HCEC 1CT (cell line): Measurements from ENCODE around the gene SPON1.
"Not testable (repeated sequence)": the region's sequence is repeated elsewhere in the genome, so short reads cannot be mapped to it uniquely, and the experiment has no call there.

Experiments
- DNase-seq: peaks from one replicate; pipeline ENCODE4 v3.0.0-alpha.2; 2017

SPON1 gene

DNA sequence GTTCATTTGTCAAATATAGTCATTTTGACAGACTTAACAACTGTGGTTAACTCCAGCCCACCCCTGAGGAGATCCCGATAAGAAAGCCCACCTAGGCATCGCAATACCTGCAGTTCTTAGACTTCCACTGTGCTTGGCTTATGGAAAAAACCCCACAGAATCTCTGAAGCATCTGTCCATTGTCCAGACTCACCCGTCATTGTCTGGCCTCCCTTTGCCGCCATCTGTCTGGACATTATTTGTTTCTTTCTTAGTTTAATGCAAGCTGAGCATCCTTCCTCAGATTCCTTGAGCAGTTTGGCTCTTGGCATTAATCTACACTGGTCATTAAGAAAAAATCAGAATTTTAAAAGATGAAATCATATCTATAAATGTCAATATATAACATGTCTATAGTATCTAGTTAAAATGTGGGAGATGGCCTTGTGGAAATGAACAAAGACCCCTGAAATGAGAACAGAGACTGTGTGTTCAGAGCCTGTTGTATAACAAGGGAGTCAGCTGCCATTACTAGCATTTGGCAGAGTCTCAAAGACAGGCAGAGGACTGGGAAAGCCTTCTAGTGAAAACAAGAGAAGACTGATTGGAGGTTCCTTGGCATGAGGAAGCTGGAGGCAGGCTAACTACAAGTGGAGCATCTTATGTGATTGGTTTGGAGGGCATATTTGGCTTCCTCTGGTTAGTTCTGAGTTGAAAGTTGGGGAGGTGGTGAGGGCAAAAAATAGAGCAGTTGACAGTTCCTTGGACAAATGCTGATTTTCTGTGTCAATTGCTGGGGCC is 80.4 kb downstream of the SPON1 start:
- DNase-seq: no peak

DNA sequence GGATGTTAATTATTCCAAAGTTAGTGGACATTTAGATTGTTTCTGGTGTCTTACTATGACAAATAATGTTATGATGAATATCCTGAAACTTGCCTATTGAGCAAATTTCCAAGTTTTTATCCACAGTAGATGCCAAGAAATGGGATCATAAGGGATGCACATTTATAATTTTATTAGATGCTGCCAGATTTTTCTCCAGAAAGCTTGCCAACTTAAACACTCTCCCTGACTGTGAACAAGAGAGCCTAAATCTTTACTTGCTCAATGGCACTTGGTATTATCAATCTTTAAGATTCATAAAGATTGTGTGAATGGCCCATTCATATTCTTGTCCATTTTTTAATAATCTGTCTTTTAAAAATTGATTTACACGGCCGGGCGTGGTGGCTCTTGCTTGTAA is 82.4 kb downstream of the SPON1 start:
- no peak for DNase-seq

- DNase-seq: no peak
Observed at GRCh38 chr11:14045417-14045816, 82.9 kb downstream of the SPON1 start.

- no peak for DNase-seq
Observed at GRCh38 chr11:14052198-14052597, 89.7 kb downstream of the SPON1 start.

DNA sequence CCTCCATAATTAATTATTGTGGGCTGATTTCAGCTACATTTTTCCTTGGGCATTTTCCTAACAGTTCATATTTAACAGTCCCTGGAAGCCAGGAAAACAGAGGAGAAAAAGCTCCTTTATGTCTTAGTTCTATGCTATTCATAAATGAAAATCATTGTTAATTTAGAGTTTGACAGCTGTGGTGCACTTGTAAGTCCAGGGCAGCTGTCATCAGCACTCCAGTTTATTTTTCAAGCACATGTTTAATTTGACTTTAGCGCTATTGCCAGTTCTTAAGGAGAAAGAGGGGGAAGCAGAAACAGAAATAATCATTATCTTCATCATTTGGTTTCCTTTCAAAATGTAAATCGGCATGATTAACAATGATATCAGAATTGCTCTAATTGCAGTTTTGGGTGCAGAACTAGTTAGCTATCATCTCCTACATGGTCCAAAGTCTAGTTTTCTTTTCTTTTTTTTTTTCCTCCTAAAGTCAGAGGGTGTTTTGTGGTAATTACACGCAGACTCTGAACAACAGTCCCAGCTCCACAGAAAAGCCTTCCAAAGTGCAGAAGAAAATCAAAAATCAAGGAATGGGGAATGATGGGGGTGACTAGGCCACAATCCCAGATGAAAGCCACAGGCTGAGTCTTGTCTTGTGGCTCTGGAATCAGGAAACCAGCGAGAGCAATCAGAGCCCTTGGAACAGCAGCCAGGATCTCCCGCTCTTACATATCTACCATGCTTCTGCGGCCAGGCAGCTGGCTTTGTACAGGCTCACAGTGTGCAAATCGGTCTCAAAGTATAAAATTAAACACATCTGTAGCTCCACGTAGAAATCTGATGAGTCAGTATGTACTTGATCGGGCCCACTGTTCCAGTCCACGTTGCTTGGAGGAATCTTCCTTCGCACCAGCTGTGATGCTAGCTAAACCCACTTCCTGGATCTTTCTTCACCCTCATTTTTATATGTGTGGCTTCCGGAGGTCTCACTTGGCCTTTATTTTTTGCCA is 91.9 kb downstream of the SPON1 start:
- peak; percentile 2 for DNase-seq

DNA sequence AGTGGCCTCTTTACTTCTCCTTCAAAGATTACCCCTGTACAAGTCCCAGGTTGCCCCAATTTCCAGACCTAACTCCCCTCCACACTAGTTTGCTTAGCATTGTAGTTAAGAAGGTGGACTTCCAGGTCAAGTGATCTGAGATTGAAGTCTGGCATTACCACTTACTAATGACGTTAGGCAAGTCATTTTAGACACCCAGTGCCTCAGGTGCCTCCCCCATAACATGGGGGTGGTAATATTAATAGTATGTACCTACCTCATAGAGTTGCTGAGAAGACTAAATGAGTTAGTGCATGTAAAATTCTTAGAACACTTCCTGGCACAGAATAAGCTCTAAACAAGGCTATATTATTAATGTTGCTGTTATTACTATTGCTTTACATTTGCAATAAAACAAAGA is 93.4 kb downstream of the SPON1 start:
- no peak for DNase-seq

DNA sequence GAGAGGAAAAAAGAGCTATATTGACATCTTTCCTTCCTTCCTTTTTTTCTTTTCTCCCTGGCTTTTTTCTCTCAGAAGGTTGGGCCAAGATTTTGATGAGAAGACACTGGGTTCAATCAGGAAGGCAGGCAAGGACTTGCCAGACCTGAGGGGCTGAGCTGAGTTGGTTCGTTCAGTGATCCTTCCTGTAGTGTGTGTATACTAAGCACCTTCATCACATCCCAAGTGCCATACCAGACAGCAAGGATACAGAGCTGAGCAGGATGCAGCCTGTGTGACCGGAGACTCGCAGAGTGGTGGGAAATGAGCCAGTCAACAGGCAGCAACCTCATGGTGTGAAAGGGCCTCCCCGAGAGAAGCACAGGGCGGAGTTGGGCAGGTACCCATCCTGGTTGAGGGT is 95.5 kb downstream of the SPON1 start:
- DNase-seq: no peak

DNA sequence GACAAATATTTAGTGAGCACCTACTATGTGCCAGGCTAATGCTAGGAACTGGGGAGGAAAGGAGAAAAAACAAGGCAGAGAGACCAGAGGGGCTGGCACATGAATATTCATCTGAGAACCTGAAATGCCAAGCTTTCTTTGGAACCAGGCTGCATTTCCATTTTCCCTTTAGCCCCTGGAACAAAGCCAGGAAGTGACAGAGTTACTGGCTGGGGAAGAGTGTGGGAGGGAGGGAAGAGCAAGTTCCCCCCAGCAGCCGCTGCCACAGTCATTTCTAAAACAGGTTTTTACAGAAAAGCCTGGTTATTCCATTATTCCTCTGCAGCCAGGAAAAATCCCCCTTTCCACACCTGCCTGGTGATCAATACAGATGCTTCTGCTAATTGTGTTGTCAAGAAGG is 97.0 kb downstream of the SPON1 start:
- no peak for DNase-seq

GRCh38 chr11:14061721-14062120 is 99.2 kb downstream of the SPON1 start:
- DNase-seq: no peak

DNA sequence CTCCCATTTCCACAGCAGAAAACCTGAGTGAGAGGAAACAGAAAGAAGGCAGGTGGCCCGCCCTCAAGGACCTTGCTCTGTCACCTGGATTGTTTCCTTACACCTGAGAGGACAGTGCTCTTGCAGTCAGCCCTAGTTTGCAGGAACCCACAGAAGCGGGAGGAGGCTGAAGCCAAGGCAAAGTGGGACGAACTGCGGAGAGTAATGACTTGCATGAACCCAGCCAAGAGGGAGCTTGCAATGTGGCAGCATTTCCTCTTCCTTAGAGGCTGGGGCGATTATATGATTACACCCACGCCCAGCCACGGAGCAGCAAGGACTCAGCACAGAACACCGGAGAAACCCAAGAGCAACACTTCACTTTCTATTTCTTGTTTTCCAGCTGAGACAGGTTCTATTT is 102.6 kb downstream of the SPON1 start:
- no peak for DNase-seq

GRCh38 chr11:14065681-14066080 is 103.2 kb downstream of the SPON1 start:
- DNase-seq: no peak

DNA sequence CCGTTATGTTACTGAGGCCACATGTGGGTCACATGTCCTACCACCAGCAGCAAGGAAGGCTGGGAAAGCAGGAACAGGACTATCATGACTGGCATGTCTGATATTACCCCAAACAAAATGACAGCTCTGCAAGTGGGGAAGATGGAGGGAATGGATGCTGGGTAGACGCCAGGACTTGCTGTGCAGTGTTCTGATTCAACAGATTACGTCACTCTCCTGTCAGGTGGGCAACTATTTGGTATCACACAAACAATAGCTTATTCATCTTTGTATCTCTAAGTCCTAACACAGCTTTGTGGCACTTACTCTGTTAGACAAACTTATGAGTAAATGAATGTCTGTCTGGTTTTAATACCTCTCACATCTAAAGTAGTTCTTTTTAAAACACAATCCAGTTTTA is 105.2 kb downstream of the SPON1 start:
- no peak for DNase-seq

GRCh38 chr11:14070896-14071295 is 108.4 kb downstream of the SPON1 start:
- no peak for DNase-seq

- DNase-seq: peak; percentile 9
Observed at GRCh38 chr11:14073849-14074476, 111.4 kb downstream of the SPON1 start.

DNA sequence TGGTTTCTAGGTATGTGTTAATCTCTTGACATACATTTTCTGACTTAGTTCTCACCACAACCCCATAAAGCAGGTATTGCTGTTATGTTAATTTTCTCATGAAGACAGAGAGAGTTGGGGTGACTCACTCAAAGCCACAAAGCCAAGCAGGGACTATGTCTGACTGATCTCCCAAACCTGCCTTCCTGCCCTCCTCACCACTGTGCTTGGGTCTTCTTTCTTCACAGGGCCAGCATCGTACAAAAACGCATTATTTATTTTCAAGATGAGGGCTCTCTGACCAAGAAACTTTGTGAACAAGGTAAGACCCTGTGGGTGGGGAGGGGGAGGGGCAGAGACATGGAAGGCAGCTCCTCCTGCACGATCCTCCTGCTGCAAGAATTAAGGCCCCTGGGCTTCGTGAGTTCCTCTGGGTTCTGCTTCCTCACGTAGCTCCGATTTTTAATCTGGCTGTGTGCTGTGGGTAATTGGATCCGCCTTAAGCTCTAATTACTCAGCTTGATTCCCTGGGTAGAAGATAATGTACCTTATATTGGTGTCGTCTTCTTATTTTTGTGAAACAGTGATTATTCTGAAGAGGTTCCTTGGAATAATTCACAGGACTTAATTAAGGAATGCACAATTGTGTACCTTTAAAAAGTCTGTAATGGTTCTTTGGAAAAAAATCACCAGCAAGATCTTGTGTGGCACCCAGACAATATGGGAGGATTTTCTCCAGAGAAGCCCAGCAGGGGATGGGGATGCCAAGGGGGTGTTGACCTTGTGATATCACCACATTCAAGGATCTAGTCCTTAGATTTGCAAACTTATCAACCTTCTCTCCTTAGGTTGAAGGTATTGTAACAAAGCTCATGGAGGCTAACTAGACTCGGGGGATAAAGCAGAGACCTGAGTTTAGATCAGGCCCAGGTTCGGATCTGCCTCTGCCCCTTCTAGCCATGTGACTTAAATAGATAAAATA is 112.9 kb downstream of the SPON1 start:
- peak; percentile 17 for DNase-seq

- DNase-seq: no peak
Observed at GRCh38 chr11:14079011-14079410, 116.5 kb downstream of the SPON1 start.

GRCh38 chr11:14079797-14080196 is 117.3 kb downstream of the SPON1 start:
- no peak for DNase-seq

GRCh38 chr11:14081581-14082231 is 119.2 kb downstream of the SPON1 start:
- no peak for DNase-seq

DNA sequence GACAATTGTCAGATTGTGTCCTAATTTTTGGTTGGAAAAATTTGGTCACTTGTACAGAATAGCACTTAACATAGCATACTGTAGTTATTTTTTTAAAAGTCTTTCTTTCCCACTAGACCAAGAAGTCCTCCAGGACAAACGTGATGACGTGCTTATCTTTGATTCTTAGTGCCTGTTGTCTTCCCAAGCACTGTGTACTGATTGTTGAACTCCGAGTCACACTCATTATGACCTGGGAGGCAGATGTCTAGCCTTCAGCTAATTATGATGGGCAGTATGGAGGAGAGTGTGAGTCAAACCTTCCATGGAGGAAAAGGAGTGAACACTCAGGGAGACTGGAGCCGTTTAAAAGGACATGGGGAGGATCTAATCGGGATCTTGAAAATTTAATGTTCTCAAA is 119.8 kb downstream of the SPON1 start:
- DNase-seq: no peak

DNA sequence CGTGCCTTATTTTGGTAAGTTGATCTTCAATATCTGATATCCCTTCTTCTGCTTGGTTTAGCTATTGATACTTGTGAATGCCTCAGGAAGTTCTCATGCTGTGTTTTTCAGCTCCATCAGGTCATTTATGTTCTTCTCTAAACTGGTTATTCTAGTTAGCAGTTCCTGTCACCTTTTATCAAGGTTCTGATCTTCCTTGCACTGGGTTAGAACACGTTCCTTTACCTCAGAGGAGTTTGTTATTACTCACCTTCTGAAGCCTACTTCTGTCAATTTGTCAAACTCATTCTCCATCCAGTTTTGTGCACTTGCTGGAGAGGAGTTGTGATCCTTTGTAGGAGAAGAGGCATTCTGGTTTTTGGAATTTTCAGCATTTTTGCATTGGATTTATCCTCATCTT is 126.3 kb downstream of the SPON1 start:
- not testable (repeated sequence) for DNase-seq

- DNase-seq: no peak
Observed at GRCh38 chr11:14089690-14090462, 127.4 kb downstream of the SPON1 start.
